C1 segment of cervical spinal cord (tissue), 14 donors: ENCODE measurements around the gene HIBADH.

Experiments used
- DNase-seq, 14 donors: peaks; one replicate each; lab custom pipeline; 2025; lab: John Stamatoyannopoulos, UW

HIBADH gene

GRCh38 chr7:27636326-27637006 lies 26.2 kb downstream of the HIBADH start:
- no peak for DNase-seq

- DNase-seq: no peak
Observed at GRCh38 chr7:27635728-27636127, 27.0 kb downstream of the HIBADH start.

GRCh38 chr7:27634671-27635493 lies 27.8 kb downstream of the HIBADH start:
- DNase-seq: peak in 1 of 14 donors; percentile 10

GRCh38 chr7:27633062-27633461 lies 29.6 kb downstream of the HIBADH start:
- DNase-seq: no peak

GRCh38 chr7:27631391-27631790 lies 31.3 kb downstream of the HIBADH start:
- DNase-seq: no peak

GRCh38 chr7:27627146-27627545 lies 35.5 kb downstream of the HIBADH start:
- no peak for DNase-seq

GRCh38 chr7:27619492-27619891 lies 43.2 kb downstream of the HIBADH start:
- DNase-seq: no peak

GRCh38 chr7:27617651-27618381 lies 44.9 kb downstream of the HIBADH start:
- DNase-seq: no peak

- no peak for DNase-seq
Observed at GRCh38 chr7:27616914-27617548, 45.7 kb downstream of the HIBADH start.

- no peak for DNase-seq
Observed at GRCh38 chr7:27616186-27616491, 46.5 kb downstream of the HIBADH start.

GRCh38 chr7:27615420-27616185 lies 47.1 kb downstream of the HIBADH start:
- no peak for DNase-seq

- DNase-seq: no peak
Observed at GRCh38 chr7:27614095-27614494, 48.6 kb downstream of the HIBADH start.

GRCh38 chr7:27611059-27611458 lies 51.6 kb downstream of the HIBADH start:
- DNase-seq: no peak

GRCh38 chr7:27608776-27609495 lies 53.7 kb downstream of the HIBADH start:
- no peak for DNase-seq

GRCh38 chr7:27607210-27607606 lies 55.5 kb downstream of the HIBADH start:
- DNase-seq: no peak

GRCh38 chr7:27606270-27607209 lies 56.1 kb downstream of the HIBADH start:
- DNase-seq: no peak

GRCh38 chr7:27605689-27606269 lies 56.9 kb downstream of the HIBADH start:
- DNase-seq: no peak

GRCh38 chr7:27605283-27605682 lies 57.4 kb downstream of the HIBADH start:
- DNase-seq: no peak

- DNase-seq: no peak
Observed at GRCh38 chr7:27603813-27604212, 58.9 kb downstream of the HIBADH start.
